ENCODE data around the gene KCP.

DNA sequence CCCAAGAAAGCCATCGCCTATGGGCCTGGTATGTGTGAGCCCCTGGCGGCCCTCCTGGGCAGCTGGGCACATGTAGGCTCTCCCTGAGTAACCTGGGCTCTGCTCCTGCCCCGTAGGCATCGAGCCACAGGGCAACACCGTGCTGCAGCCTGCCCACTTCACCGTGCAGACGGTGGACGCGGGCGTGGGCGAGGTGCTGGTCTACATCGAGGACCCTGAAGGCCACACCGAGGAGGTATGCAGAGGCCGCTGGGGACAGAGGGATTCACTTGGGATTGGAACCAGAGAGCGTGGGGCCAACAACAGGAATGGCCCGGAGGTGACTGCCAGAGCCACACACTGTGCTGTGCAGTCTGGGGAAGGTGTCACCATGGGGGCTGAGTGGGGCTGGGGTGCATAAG, 73.0 kb downstream of the KCP start:
- no peak for TF ChIP-seq TAF1 (IDR thresholded peaks at IDR 0.05; ENCODE audit: low read depth)
- no peak for TF ChIP-seq FOXM1 (IDR thresholded peaks at IDR 0.05; ENCODE audit: borderline replicate concordance, low read depth)
- TF ChIP-seq, protein P1, sequence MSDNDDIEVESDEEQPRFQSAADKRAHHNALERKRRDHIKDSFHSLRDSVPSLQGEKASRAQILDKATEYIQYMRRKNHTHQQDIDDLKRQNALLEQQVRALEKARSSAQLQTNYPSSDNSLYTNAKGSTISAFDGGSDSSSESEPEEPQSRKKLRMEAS (IDR thresholded peaks at IDR 0.05): no peak
- TF ChIP-seq NFIC (IDR thresholded peaks at IDR 0.05): no peak
- TF ChIP-seq CEBPB (IDR thresholded peaks at IDR 0.05): no peak
- TF ChIP-seq EP300 (IDR thresholded peaks at IDR 0.05; ENCODE audit: borderline replicate concordance): no peak
- no peak for TF ChIP-seq TEAD4 (IDR thresholded peaks at IDR 0.05)
